GM12878 (cell line): ENCODE results near the gene IQSEC2.

Experiments used
- ATF7 ChIP-seq: fragments of 450-650 bp; IDR thresholded peaks from 2 replicates; pipeline ENCODE4 v1.6.1; 2016; ENCODE audit warnings: low read depth, mild to moderate bottlenecking
- CBFB ChIP-seq: IDR thresholded peaks from 2 replicates; pipeline ENCODE4 v1.6.1; 2016; ENCODE audit warnings: antibody characterized with exemption, low read depth
- CBX5 ChIP-seq: sonication (generic); IDR thresholded peaks from 2 replicates; pipeline ENCODE4 v1.6.1; 2016; ENCODE audit warnings: low read depth, moderate library complexity, mild to moderate bottlenecking, inconsistent platforms
- CTCF ChIP-seq, 3 experiments: IDR thresholded peaks in 2 of 3; conservative IDR thresholded peaks in 1 of 3; 2 replicates each; pipeline ENCODE4 v1.5.1; 2011; ENCODE audit warnings: low read depth in 3 of 3, low read length in 3 of 3, mild to moderate bottlenecking in 3 of 3, control low read depth in 2 of 3, moderate library complexity in 2 of 3, inconsistent platforms in 1 of 3, mixed read lengths in 1 of 3; ENCODE audit not compliant: control insufficient read depth in 2 of 3, insufficient read depth in 1 of 3; ENCODE audit errors: extremely low read depth in 1 of 3
- EZH2 ChIP-seq: IDR thresholded peaks from 2 replicates; pipeline ENCODE4 v1.6.1; 2012; ENCODE audit warnings: low read depth, mild to moderate bottlenecking, control low read depth, inconsistent platforms, low read length, borderline replicate concordance; ENCODE audit not compliant: control insufficient read depth
- JUNB ChIP-seq: IDR thresholded peaks from 2 replicates; pipeline ENCODE4 v1.6.1; 2016; ENCODE audit warnings: antibody characterized with exemption, mild to moderate bottlenecking
- NFIC ChIP-seq: IDR thresholded peaks from 2 replicates; pipeline ENCODE4 v1.6.1; 2012; ENCODE audit warnings: low read depth, mild to moderate bottlenecking, inconsistent platforms, low read length, moderate library complexity
- RCOR1 ChIP-seq: conservative IDR thresholded peaks from 2 replicates; pipeline ENCODE4 v1.6.1; 2012; ENCODE audit warnings: low read depth, low read length, improper control_type of control experiment
- TCF7 ChIP-seq: IDR thresholded peaks from 2 replicates; pipeline ENCODE4 v1.6.1; 2014; ENCODE audit warnings: antibody characterized with exemption, borderline replicate concordance
- TF ChIP-seq, protein P1 (sequence below): IDR thresholded peaks from 2 replicates; pipeline ENCODE4 v1.6.1; 2012; ENCODE audit warnings: mild to moderate bottlenecking, low read depth, low read length
- TF ChIP-seq, protein P2 (sequence below): IDR thresholded peaks from 2 replicates; pipeline ENCODE4 v1.6.1; 2012; ENCODE audit warnings: low read depth, low read length, improper control_type of control experiment

DNA sequence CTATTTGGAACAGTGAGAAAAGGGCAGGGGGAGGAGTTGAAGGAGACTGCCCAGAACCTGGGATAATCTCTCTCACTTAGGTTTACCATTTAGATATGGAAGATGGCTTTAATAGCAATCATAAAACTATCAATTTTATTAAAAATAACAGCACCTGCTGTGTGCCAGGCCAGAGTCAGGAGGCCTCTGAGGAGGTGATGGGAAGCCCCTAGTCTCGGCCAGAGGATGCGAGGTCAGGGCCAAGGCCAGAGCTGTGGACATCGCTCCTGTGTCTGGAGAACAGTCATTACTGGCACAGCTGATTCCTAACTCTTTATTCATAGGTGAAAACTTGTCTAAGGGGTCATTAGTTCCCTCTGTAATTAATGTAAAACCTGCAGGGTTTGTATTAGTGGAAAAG lies 4.2 kb upstream of the IQSEC2 start:
- TF ChIP-seq CBFB (no peak), RCOR1 (no peak), TCF7 (no peak), CTCF (IDR thresholded peaks at IDR 0.05 in 2 of 3, conservative IDR thresholded peaks at IDR 0.05 in 1 of 3; ENCODE audit: control insufficient read depth in 2 of 3, extremely low read depth in 1 of 3, insufficient read depth in 1 of 3, low read depth in 3 of 3, low read length in 3 of 3) (no peak), NFIC (no peak), CBX5 (no peak), EZH2 (no peak), JUNB (no peak), ATF7 (no peak)
- TF ChIP-seq, protein P1, sequence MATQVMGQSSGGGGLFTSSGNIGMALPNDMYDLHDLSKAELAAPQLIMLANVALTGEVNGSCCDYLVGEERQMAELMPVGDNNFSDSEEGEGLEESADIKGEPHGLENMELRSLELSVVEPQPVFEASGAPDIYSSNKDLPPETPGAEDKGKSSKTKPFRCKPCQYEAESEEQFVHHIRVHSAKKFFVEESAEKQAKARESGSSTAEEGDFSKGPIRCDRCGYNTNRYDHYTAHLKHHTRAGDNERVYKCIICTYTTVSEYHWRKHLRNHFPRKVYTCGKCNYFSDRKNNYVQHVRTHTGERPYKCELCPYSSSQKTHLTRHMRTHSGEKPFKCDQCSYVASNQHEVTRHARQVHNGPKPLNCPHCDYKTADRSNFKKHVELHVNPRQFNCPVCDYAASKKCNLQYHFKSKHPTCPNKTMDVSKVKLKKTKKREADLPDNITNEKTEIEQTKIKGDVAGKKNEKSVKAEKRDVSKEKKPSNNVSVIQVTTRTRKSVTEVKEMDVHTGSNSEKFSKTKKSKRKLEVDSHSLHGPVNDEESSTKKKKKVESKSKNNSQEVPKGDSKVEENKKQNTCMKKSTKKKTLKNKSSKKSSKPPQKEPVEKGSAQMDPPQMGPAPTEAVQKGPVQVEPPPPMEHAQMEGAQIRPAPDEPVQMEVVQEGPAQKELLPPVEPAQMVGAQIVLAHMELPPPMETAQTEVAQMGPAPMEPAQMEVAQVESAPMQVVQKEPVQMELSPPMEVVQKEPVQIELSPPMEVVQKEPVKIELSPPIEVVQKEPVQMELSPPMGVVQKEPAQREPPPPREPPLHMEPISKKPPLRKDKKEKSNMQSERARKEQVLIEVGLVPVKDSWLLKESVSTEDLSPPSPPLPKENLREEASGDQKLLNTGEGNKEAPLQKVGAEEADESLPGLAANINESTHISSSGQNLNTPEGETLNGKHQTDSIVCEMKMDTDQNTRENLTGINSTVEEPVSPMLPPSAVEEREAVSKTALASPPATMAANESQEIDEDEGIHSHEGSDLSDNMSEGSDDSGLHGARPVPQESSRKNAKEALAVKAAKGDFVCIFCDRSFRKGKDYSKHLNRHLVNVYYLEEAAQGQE: no peak
- TF ChIP-seq, protein P2, sequence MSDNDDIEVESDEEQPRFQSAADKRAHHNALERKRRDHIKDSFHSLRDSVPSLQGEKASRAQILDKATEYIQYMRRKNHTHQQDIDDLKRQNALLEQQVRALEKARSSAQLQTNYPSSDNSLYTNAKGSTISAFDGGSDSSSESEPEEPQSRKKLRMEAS: no peak
